Endothelial cell of umbilical vein (primary cell): ENCODE measurements around the gene CTU2. TPM values are rescaled to one million over a fixed set of nuclear protein-coding genes. Genes with fewer than 3 reads are reported as not detected.

Experiments
- BruUV-seq: library from RNA; stranded (reverse); fragments of 400-500 nt; replicated peaks from 2 replicates; lab custom pipeline; 2021; lab: Mats Ljungman, UMichigan
- CTCF ChIA-PET: fragments of 300-600, 350-600 bp; sonication (Branson Sonifier 250); formaldehyde crosslinking; loops from one replicate; lab custom pipeline; 2021; ENCODE audit warnings: antibody characterized with exemption, inconsistent platforms; lab: Charles Lee
- POLR2A ChIA-PET: fragments of 300-600, 350-600 bp; sonication (Branson Sonifier 250); formaldehyde crosslinking; loops from one replicate; lab custom pipeline; 2021; ENCODE audit warnings: antibody characterized with exemption, inconsistent platforms; lab: Charles Lee
- DNase-seq: peaks from one replicate; pipeline ENCODE4 v3.0.0-alpha.2; 2011; ENCODE audit warnings: low read depth, low spot score
- FAIRE-seq: peaks from 2 replicates; lab custom pipeline; 2011; peaks lifted over from hg19 to GRCh38; lab: Jason Lieb, UNC
- H2AFZ ChIP-seq: 2 replicates; pipeline ENCODE4 v1.6.0; 2012; ENCODE audit warnings: low read depth, low read length, control low read depth, inconsistent platforms
- H3K27ac ChIP-seq: 2 replicates; pipeline ENCODE4 v1.5.1; 2011; ENCODE audit warnings: low read depth, mild to moderate bottlenecking, control low read depth, low read length, moderate library complexity; ENCODE audit not compliant: insufficient read depth
- H3K27me3 ChIP-seq, 2 experiments: 2 replicates each; pipeline versions ENCODE4 v1.6.0 to v1.6.1; 2011; ENCODE audit warnings: low read length in 2 of 2, mixed read lengths in 1 of 2; ENCODE audit not compliant: control insufficient read depth in 2 of 2, insufficient read depth in 2 of 2
- H3K36me3 ChIP-seq, 2 experiments: 2 replicates in 1 of 2; 3 replicates in 1 of 2; pipeline ENCODE4 v1.5.1; 2011; ENCODE audit warnings: low read length in 2 of 2, mild to moderate bottlenecking in 1 of 2, moderate library complexity in 1 of 2; ENCODE audit not compliant: control insufficient read depth in 2 of 2, insufficient read depth in 2 of 2; ENCODE audit errors: extremely low read depth in 1 of 2
- H3K4me1 ChIP-seq: 3 replicates; pipeline ENCODE4 v1.5.1; 2011; ENCODE audit warnings: mild to moderate bottlenecking, low read length; ENCODE audit not compliant: control insufficient read depth, insufficient read depth; ENCODE audit errors: extremely low read depth
- H3K4me2 ChIP-seq: 2 replicates; pipeline ENCODE4 v1.6.1; 2011; ENCODE audit warnings: low read length, control low read depth, mixed read lengths; ENCODE audit not compliant: insufficient read depth
- H3K4me3 ChIP-seq, 3 experiments: fragments of 200-600 bp in 1 of 3; sonication (generic), shearing (Covaris generic) in 1 of 3; replicated peaks in 1 of 3; 2 replicates each; pipeline ENCODE4 v1.5.1; 2011 to 2016; ENCODE audit warnings: control low read depth in 3 of 3, low read length in 3 of 3, mild to moderate bottlenecking in 2 of 3, inconsistent platforms in 1 of 3, low read depth in 1 of 3, moderate library complexity in 1 of 3; ENCODE audit not compliant: insufficient read depth in 1 of 3
- H3K79me2 ChIP-seq: 2 replicates; pipeline ENCODE4 v1.6.0; 2012; ENCODE audit warnings: low read length, inconsistent platforms; ENCODE audit not compliant: control insufficient read depth, insufficient read depth
- H3K9ac ChIP-seq: replicated peaks from 2 replicates; pipeline ENCODE3; 2011; ENCODE audit warnings: low read length, control low read depth; ENCODE audit not compliant: insufficient read depth; ENCODE audit errors: extremely low read depth
- H3K9me1 ChIP-seq: replicated peaks from 3 replicates; pipeline ENCODE4 v1.6.0; 2011; ENCODE audit warnings: mild to moderate bottlenecking, low read length; ENCODE audit not compliant: control insufficient read depth, insufficient read depth; ENCODE audit errors: extremely low read depth
- H3K9me3 ChIP-seq: replicated peaks from 2 replicates; pipeline ENCODE4 v1.5.1; 2012; ENCODE audit warnings: low read length, inconsistent platforms; ENCODE audit not compliant: control insufficient read depth, insufficient read depth
- H4K20me1 ChIP-seq: replicated peaks from 2 replicates; pipeline ENCODE3; 2011; ENCODE audit warnings: mild to moderate bottlenecking, low read length; ENCODE audit not compliant: control insufficient read depth, insufficient read depth; ENCODE audit errors: extremely low read depth
- EZH2 ChIP-seq: IDR thresholded peaks from 2 replicates; pipeline ENCODE4 v1.6.1; 2012; ENCODE audit warnings: borderline replicate concordance, low read depth, mild to moderate bottlenecking, moderate library complexity, low read length, inconsistent platforms; ENCODE audit not compliant: severe bottlenecking
- FOS ChIP-seq: IDR thresholded peaks from 2 replicates; pipeline ENCODE4 v1.6.1; 2011; ENCODE audit warnings: mild to moderate bottlenecking, low read length, moderate library complexity, borderline replicate concordance; ENCODE audit not compliant: insufficient read depth
- GATA2 ChIP-seq: IDR thresholded peaks from 2 replicates; pipeline ENCODE4 v1.7.0; 2011; ENCODE audit warnings: low read depth, mild to moderate bottlenecking, moderate library complexity, mixed read lengths, low read length; ENCODE audit not compliant: insufficient read length, insufficient read depth
- JUN ChIP-seq: IDR thresholded peaks from 2 replicates; pipeline ENCODE4 v1.6.1; 2011; ENCODE audit warnings: borderline replicate concordance, low read depth; ENCODE audit not compliant: insufficient read length, insufficient read depth
- MYC ChIP-seq: IDR thresholded peaks from one replicate; pipeline ENCODE4 v1.6.1; 2011; ENCODE audit warnings: mild to moderate bottlenecking, low read depth, low read length
- POLR2A ChIP-seq: IDR thresholded peaks from 2 replicates; pipeline ENCODE4 v1.6.1; 2012; ENCODE audit warnings: low read depth, mild to moderate bottlenecking, control low read depth, low read length
- POLR2AphosphoS5 ChIP-seq: IDR thresholded peaks from 2 replicates; pipeline ENCODE4 v1.6.1; 2012; ENCODE audit warnings: low read depth, mild to moderate bottlenecking, control low read depth, low read length, moderate library complexity; ENCODE audit not compliant: insufficient read depth
- dilution Hi-C: fragments of 300-500 bp; cut with MboI; formaldehyde crosslinking; loops from one replicate; pipeline ENCODE4 v1.15.0; 2019; ENCODE audit warnings: low sequenced_read_pairs; ENCODE audit not compliant: extremely low pct_ligation_motif_present
- intact Hi-C: fragments of 100-400 bp; cut with micrococcal nuclease; formaldehyde crosslinking; loops from one replicate; pipeline ENCODE4 v1.10.0; 2022
- polyA plus RNA-seq, 4 experiments: library from polyadenylated mRNA; depleted of rRNA in 3 of 4; stranded (reverse) in 3 of 4; unstranded in 1 of 4; fragments of >200 nt; gene quantifications; 2 replicates each; pipeline versions ENCODE4 v1.2.1 to v1.2.3, GENCODE V29; 2011 to 2012; ENCODE audit warnings: missing spikeins in 1 of 4
- total RNA-seq: library from RNA; stranded (reverse); gene quantifications from 2 replicates; pipeline ENCODE4 v1.2.3, GENCODE V29; 2021
- TF ChIP-seq, protein P1 (sequence below): IDR thresholded peaks from 2 replicates; pipeline ENCODE4 v1.6.1; 2011; ENCODE audit not compliant: insufficient read depth, insufficient read length
- TF ChIP-seq, protein P2 (sequence below), 2 donors: IDR thresholded peaks; 1 replicate in 1 of 2; 2 replicates in 1 of 2; pipeline ENCODE4 v1.5.1; 2011; ENCODE audit warnings: low read length in 2 of 2, mild to moderate bottlenecking in 2 of 2, moderate library complexity in 2 of 2, control low read depth in 1 of 2, inconsistent platforms in 1 of 2, low read depth in 1 of 2; ENCODE audit not compliant: insufficient read depth in 1 of 2; ENCODE audit errors: extremely low read depth in 1 of 2

The CTU2 gene
- total and polyA plus RNA-seq, 2 donors (not counting 3 experiments of a cell fraction or from before 2014, with no cell fraction given), result 26.1 to 33.7 TPM

DNA sequence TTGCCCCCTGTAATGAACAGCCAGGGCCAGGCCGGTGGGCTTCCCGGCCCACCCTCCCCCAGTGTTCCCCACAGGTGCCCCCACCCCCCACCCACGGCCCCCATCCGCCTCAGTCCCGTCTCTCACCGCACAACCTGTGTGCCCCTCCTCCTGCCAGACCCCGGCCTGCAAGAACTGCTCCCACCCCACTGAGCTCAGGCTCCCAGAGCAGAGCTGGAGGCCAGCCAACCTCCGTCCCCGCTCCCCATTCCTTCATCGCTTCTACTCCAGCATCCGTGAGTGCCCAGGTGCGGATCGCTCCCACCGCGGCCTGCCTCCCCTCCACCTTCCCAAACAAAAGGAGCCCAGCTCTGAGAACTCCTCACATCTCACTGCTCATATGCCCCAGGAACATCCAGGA is 47.6 kb upstream of the CTU2 start:
- H4K20me1 ChIP-seq, result no peaks in the 10 kb centered on the region
- no peak overlapping the region for H3K4me2 ChIP-seq
- peaks cover 37% of the 10 kb centered on the region for H3K79me2 ChIP-seq
- no peaks in the 10 kb centered on the region for H3K9me3 ChIP-seq
- H2AFZ ChIP-seq, result no peak overlapping the region
- FAIRE-seq (no peak), DNase-seq (no peak)
- TF ChIP-seq POLR2A (no peak), FOS (no peak), GATA2 (no peak), POLR2AphosphoS5 (no peak), JUN (no peak), EZH2 (no peak), MYC (no peak)
- TF ChIP-seq, protein P1, sequence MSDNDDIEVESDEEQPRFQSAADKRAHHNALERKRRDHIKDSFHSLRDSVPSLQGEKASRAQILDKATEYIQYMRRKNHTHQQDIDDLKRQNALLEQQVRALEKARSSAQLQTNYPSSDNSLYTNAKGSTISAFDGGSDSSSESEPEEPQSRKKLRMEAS, result no peak
- TF ChIP-seq, protein P2, sequence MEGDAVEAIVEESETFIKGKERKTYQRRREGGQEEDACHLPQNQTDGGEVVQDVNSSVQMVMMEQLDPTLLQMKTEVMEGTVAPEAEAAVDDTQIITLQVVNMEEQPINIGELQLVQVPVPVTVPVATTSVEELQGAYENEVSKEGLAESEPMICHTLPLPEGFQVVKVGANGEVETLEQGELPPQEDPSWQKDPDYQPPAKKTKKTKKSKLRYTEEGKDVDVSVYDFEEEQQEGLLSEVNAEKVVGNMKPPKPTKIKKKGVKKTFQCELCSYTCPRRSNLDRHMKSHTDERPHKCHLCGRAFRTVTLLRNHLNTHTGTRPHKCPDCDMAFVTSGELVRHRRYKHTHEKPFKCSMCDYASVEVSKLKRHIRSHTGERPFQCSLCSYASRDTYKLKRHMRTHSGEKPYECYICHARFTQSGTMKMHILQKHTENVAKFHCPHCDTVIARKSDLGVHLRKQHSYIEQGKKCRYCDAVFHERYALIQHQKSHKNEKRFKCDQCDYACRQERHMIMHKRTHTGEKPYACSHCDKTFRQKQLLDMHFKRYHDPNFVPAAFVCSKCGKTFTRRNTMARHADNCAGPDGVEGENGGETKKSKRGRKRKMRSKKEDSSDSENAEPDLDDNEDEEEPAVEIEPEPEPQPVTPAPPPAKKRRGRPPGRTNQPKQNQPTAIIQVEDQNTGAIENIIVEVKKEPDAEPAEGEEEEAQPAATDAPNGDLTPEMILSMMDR (IDR thresholded peaks at IDR 0.05; ENCODE audit: extremely low read depth in 1 of 2, insufficient read depth in 1 of 2, low read depth in 1 of 2, low read length in 2 of 2), result no peak
- H3K36me3 ChIP-seq, result peaks cover 7 to 15% of the 10 kb centered on the region in 2 experiments
- CTCF ChIA-PET, result no interaction called here
- intact Hi-C loops, result no loop called here
- BruUV-seq, result no TSS peak
- POLR2A ChIA-PET, result no interaction called here
- no peaks in the 10 kb centered on the region for H3K27me3 ChIP-seq
- dilution Hi-C loops, result no loop called here
- no peaks in the 10 kb centered on the region for H3K9me1 ChIP-seq
- no peak overlapping the region for H3K4me3 ChIP-seq
- no peak overlapping the region for H3K9ac ChIP-seq
- H3K27ac ChIP-seq, result no peak overlapping the region
- peaks cover 4% of the 10 kb centered on the region for H3K4me1 ChIP-seq
